Left lung (tissue), 10 donors: Measurements from ENCODE around the gene PNLDC1. TPM values are rescaled to one million over a fixed set of nuclear protein-coding genes. Genes with fewer than 3 reads are reported as not detected.

Source experiments
- ATAC-seq: fragments of 200-7000 bp; cut with Tn5 transposase; one replicate; pipeline ENCODE4 v1.9.1; 2020; ENCODE audit warnings: moderate library complexity
- DNase-seq, 4 donors: peaks; one replicate each; pipeline ENCODE4 v3.0.0-alpha.2; 2013 to 2020
- H3K27ac ChIP-seq, 2 donors: fragments of 200-600 bp; sonication (generic) in 1 of 2; one replicate each; pipeline versions ENCODE4 v1.5.0 to v1.8.0; 2020 to 2021
- H3K27me3 ChIP-seq, 2 donors: fragments of 200-600 bp; sonication (generic) in 1 of 2; one replicate each; pipeline versions ENCODE4 v1.5.0 to v1.8.0; 2020 to 2021
- H3K36me3 ChIP-seq, 2 donors: fragments of 200-600 bp; sonication (generic) in 1 of 2; one replicate each; pipeline versions ENCODE4 v1.5.0 to v1.8.0; 2020 to 2021
- H3K4me1 ChIP-seq, 2 donors: fragments of 200-600 bp; one replicate each; pipeline ENCODE4 v1.8.0; 2021
- H3K4me3 ChIP-seq, 2 donors: fragments of 200-600 bp; sonication (generic) in 1 of 2; one replicate each; pipeline versions ENCODE4 v1.5.0 to v1.8.0; 2020 to 2021; ENCODE audit warnings: mild to moderate bottlenecking in 1 of 2
- H3K9me3 ChIP-seq, 2 donors: fragments of 200-600 bp; sonication (generic) in 1 of 2; one replicate each; pipeline versions ENCODE4 v1.5.0 to v1.8.0; 2020 to 2021
- intact Hi-C, 2 donors: fragments of 100-400 bp; cut with DNase I; formaldehyde crosslinking; loops; one replicate each; pipeline versions ENCODE4 v1.11.2 to v1.14.2; 2022
- polyA plus RNA-seq, 6 donors: library from polyadenylated mRNA; unstranded; fragments of 120-200 nt; gene quantifications; one replicate each; pipeline ENCODE4 v1.2.1, GENCODE V29; 2013; ENCODE audit not compliant: insufficient read length in 6 of 6
- total RNA-seq, 2 donors: library from RNA; stranded (reverse); fragmentation: NEBNext Ultra II Directional; extraction: Animal tissue kit (Norgen Biotek cat#: 25700); gene quantifications; one replicate each; pipeline ENCODE4 v1.2.1, GENCODE V29; 2021
- TF ChIP-seq, protein P1 (sequence below), 2 donors: fragments of 200-600 bp; sonication (generic) in 1 of 2; IDR thresholded peaks; one replicate each; pipeline versions ENCODE4 v1.5.0 to v1.8.0; 2021; ENCODE audit warnings: antibody characterized with exemption in 2 of 2
- donor health status: DM: no; HTN: yes; CAD: no.
- donor health status: DM: no; HTN: no; CAD: no.

Gene PNLDC1
- total and polyA plus RNA-seq, 8 donors, result 0.09 to 0.50 (median 0.20) TPM

DNA sequence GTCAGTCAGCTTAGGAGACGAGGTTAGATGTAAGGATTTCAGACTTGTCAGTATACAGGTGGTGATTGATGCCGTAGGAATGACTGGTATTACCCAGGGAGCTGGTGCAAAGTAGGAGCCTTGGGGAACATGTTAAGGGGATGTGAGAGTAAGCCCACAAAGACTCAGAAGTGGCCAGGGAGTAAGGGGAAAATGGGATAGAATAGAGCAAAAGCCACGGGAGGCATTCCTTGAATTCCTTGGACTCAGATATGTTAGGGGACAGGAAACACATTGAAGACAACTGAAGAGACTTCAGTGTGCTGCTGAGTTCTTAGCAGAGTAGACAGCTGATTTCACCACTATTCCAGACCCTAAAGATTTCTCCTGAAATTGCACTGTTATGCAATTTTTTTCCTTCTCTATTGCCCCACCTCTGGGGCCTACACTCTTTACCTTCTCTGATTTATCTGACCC, 39.4 kb upstream of the PNLDC1 start:
- peaks cover 6 to 40% of the 10 kb centered on the region in 2 donors for H3K4me1 ChIP-seq
- ATAC-seq (no peak), DNase-seq (no peak)
- peak overlapping the region in 1 of 2 donors; percentile 90 for H3K4me3 ChIP-seq
- peak overlapping the region; percentile 95 to 96 for H3K27ac ChIP-seq
- peaks cover 0 to 68% of the 10 kb centered on the region in 2 donors for H3K36me3 ChIP-seq
- no peaks in the 10 kb centered on the region for H3K9me3 ChIP-seq
- no peaks in the 10 kb centered on the region for H3K27me3 ChIP-seq
- TF ChIP-seq, protein P1, sequence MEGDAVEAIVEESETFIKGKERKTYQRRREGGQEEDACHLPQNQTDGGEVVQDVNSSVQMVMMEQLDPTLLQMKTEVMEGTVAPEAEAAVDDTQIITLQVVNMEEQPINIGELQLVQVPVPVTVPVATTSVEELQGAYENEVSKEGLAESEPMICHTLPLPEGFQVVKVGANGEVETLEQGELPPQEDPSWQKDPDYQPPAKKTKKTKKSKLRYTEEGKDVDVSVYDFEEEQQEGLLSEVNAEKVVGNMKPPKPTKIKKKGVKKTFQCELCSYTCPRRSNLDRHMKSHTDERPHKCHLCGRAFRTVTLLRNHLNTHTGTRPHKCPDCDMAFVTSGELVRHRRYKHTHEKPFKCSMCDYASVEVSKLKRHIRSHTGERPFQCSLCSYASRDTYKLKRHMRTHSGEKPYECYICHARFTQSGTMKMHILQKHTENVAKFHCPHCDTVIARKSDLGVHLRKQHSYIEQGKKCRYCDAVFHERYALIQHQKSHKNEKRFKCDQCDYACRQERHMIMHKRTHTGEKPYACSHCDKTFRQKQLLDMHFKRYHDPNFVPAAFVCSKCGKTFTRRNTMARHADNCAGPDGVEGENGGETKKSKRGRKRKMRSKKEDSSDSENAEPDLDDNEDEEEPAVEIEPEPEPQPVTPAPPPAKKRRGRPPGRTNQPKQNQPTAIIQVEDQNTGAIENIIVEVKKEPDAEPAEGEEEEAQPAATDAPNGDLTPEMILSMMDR (IDR thresholded peaks at IDR 0.05), result no peak
- intact Hi-C loops, result no loop called here

DNA sequence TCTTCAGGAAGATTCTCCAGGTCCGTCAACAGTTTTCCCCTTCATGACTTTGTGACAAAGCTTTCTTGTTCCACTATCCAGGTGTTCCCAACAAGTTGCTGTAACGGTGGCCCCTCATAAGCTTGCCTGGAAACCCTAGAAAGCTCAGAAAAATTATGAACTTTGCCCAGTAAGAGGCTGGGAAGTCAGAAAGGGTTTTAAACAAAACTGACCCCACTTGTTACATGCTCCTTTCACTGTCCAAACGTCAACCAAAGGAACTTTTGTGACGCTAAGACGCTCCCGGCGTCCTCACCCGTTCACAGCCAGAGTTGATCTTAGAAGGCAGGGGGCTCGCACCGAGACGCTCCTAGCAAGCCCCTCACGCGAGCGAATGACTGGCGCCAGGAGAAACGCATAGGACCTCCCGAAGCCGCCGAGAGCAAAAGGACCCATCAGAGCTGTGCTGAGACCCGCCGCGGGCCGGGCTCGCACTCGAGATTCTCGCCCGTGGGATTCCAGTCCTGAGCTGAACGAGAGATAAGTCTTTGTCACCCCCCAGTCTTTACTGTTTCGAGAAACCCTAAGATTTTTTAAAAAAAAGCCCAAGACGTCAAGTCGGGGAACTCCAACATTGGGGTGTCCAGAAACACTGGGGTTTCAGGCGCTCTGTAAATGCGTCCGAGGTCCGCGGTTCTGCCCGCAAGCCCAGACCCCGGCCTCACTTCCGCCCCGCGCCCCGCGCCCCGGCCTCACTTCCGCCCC, 38.8 kb upstream of the PNLDC1 start:
- TF ChIP-seq, protein P1 (IDR thresholded peaks at IDR 0.05), result no peak
- H3K4me1 ChIP-seq, result peaks cover 6 to 40% of the 10 kb centered on the region in 2 donors
- ATAC-seq, result no peak
- no peaks in the 10 kb centered on the region for H3K27me3 ChIP-seq
- peak in 2 of 4 donors; percentile 35 to 77 for DNase-seq
- H3K9me3 ChIP-seq, result no peaks in the 10 kb centered on the region
- H3K27ac ChIP-seq, result peak overlapping the region; percentile 95 to 96
- intact Hi-C loops, result no loop called here
- peaks cover 0 to 65% of the 10 kb centered on the region in 2 donors for H3K36me3 ChIP-seq
- peak overlapping the region; percentile 87 to 90 for H3K4me3 ChIP-seq

DNA sequence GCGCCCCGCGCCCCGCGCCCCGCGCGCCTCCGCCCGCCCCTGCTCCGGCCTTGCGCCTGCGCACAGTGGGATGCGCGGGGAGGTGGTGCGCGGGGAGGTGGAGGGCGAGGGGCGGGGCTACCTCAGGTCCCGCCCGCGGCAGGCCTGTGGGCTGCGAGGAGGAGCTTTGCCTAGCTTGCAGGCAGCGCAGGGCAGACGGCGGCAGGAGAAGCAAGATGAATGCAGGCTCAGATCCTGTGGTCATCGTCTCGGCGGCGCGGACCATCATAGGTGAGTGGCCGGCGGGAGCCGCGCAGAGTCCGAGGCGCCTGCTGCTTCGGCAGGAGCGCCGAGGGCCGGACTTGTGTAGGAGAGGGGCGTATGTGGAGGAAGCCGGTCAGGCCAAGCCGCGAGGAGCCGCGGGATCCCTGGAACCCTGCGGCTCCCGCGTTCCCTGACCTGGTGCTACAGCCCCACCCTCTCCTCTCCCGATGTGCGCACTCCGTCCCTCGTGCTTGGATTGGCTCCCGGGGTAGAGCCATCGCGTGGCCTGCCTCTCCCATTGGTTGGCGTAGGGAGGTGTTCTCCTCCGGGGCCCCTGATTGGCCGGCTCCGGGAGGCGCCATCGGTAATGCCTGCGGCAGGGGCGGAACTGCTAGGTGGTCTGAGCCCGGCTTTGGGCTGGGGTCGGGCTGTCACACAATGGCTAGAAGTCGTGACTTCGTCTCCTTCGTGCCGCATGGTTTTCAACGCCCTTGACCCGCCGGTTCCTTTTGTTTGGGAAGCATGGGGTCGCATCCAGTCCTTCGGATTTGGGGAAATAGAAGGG, 38.0 kb upstream of the PNLDC1 start, which contains the start of gene ACAT2:
Gene ACAT2 (plus strand): TSS at position 173 of the 808 bp plus-strand sequence. CDS start 43 bp downstream, at position 216.
- Histone ChIP-seq H3K27me3 (no peaks in the 10 kb centered on the region), H3K36me3 (peaks cover 0 to 64% of the 10 kb centered on the region in 2 donors), H3K4me3 (peak within 1 kb of the TSS; percentile 87 to 90), H3K4me1 (peaks cover 6 to 40% of the 10 kb centered on the region in 2 donors), H3K9me3 (no peaks in the 10 kb centered on the region), H3K27ac (peak within 1 kb of the TSS; percentile 95 to 96)
- DNase-seq (peak; percentile 89 to 97 (median 96)), ATAC-seq (peak; percentile 99)
- intact Hi-C loops, result no loop called here
- TF ChIP-seq, protein P1 (IDR thresholded peaks at IDR 0.05), result peak in 1 of 2 donors; percentile 19

DNA sequence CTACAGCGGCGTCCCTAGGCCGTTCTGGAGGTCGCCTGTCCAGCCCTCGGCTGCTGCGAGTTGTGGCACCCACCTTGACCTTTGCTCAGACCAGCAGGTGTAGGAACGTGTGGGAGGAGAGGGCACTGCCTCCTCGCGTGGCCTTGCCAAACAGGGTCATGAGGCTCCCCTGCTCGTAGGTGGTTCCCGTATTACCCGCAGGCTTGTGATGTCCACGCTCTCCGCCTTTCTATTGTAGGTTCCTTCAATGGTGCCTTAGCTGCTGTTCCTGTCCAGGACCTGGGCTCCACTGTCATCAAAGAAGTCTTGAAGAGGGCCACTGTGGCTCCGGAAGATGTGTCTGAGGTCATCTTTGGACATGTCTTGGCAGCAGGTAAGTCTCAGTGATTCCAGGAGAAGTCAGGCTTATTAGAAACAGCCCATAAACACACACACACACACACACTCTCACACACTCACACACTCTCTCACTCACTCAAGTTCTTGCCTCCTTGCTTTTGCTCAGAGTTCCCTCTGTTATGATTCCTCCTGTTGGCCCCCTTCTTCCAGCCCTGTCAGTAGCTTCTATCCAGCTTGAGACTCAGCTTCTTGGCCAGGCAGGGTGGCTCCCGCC, 37.3 kb upstream of the PNLDC1 start:
- H3K27ac ChIP-seq, result peak overlapping the region; percentile 95 to 96
- TF ChIP-seq, protein P1 (IDR thresholded peaks at IDR 0.05), result no peak
- peaks cover 6 to 40% of the 10 kb centered on the region in 2 donors for H3K4me1 ChIP-seq
- peak overlapping the region; percentile 87 to 90 for H3K4me3 ChIP-seq
- H3K9me3 ChIP-seq, result no peaks in the 10 kb centered on the region
- ATAC-seq (peak; percentile 12), DNase-seq (no peak)
- no peaks in the 10 kb centered on the region for H3K27me3 ChIP-seq
- intact Hi-C loops, result no loop called here
- peaks cover 0 to 64% of the 10 kb centered on the region in 2 donors for H3K36me3 ChIP-seq
